GM21526 (cell line): ENCODE results near the gene PRIM2.
A peak's percentile ranks its signal among the peaks of the same experiment; 100 is the strongest.
"Not testable (repeated sequence)": the region's sequence is repeated elsewhere in the genome, so short reads cannot be mapped to it uniquely, and the experiment has no call there.

Experiments used
- ATAC-seq: cut with Tn5 transposase; IDR thresholded peaks from one replicate; pipeline ENCODE4 v1.9.1; 2021; ENCODE audit warnings: moderate library complexity; ENCODE audit not compliant: unreplicated experiment, low FRiP score

PRIM2 gene

DNA sequence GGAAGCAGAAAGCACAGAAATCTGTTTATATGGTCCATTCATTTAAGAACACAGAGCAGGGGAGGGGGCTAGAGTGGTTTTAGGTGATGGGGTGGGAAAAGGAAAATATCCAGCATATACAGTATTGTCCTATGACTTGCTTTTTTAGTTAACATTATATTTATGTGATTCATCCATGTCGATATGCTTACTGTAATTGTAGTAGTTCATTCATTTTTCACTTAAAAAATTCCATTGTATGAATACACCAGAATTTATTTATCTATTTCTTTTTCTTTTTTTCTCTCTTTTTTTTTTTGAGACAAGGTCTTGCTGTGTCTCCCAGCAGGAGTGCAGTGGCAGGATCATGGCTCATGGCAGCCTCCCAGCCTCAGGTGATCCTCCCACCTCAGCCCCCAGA, 9.6 kb upstream of the PRIM2 start:
- no peak for ATAC-seq

DNA sequence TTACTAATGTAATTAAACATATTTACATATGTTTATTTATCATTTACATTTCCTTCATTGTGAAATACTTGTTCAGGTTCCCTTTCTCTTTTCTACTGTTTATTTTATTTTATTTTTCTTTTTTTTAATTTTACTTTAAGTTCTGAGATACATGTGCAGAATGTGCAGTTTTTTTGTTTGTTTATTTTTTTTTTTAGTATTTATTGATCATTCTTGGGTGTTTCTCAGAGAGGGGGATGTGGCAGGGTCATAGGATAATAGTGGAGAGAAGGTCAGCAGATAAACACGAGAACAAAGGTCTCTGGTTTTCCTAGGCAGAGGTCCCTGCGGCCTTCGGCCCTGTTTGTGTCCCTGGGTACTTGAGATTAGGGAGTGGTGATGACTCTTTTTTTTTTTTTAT, 8.7 kb upstream of the PRIM2 start:
- not testable (repeated sequence) for ATAC-seq

DNA sequence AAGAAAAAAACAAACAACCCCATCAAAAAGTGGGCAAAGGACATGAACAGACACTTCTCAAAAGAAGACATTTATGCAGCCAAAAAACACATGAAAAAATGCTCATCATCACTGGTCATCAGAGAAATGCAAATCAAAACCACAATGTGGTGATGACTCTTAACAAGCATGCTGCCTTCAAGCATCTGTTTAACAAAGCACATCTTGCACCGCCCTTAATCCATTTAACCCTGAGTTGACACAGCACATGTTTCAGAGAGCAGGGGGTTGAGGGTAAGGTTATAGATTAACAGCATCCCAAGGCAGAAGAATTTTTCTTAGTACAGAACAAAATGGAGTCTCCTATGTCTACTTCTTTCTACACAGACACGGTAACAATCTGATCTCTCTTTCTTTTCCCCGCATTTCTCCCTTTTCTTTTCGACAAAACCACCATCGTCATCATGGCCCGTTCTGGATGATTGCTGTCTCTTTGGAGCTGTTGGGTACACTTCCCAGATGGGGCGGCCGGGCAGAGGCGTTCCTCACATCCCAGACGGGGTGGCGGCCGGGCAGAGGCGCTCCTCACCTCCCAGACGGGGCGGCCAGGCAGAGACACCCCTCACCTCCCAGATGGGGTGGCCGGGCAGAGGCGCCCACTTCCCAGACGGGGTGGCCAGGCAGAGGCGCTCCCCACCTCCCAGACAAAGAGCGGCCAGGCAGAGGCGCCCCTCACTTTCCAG, 7.2 kb upstream of the PRIM2 start:
- not testable (repeated sequence) for ATAC-seq

DNA sequence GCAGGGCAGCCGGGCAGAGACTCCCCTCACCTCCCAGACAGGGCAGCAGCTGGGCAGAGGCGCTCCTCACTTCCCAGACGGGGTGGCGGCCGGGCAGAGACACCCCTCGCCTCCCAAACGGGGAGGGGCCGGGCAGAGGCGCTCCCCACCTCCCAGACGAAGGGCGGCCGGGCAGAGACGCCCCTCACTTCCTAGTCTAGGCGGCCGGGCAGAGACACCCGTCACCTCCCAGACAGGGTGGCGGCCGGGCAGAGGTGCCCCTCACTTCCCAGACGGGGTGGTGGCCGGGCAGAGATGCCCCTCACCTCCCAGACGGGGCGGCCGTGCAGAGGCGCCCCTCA, 6.6 kb upstream of the PRIM2 start:
- no peak for ATAC-seq

GRCh38 chr6:57311300-57312003, 6.0 kb upstream of the PRIM2 start:
- ATAC-seq, result not testable (repeated sequence)

GRCh38 chr6:57312004-57312345, 5.5 kb upstream of the PRIM2 start:
- no peak for ATAC-seq

DNA sequence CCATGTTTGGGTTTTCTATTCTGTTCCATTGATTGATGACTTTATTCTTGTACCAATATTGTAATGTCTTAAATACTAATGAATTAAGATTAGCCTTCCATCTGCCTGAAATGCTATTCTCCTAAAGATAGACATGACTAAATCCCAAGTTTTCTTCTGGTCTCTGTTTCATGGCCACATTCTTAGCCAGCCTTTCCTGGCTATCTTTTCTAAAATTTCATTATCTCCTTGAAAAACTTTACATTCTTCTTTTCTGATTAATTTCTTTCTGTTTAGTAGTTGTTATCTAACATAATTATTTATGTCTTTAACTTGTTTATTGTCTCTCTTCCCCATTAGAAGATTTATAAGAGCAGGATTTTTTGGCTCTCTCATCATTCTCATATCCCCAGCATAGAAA, 4.4 kb upstream of the PRIM2 start:
- ATAC-seq, result no peak

DNA sequence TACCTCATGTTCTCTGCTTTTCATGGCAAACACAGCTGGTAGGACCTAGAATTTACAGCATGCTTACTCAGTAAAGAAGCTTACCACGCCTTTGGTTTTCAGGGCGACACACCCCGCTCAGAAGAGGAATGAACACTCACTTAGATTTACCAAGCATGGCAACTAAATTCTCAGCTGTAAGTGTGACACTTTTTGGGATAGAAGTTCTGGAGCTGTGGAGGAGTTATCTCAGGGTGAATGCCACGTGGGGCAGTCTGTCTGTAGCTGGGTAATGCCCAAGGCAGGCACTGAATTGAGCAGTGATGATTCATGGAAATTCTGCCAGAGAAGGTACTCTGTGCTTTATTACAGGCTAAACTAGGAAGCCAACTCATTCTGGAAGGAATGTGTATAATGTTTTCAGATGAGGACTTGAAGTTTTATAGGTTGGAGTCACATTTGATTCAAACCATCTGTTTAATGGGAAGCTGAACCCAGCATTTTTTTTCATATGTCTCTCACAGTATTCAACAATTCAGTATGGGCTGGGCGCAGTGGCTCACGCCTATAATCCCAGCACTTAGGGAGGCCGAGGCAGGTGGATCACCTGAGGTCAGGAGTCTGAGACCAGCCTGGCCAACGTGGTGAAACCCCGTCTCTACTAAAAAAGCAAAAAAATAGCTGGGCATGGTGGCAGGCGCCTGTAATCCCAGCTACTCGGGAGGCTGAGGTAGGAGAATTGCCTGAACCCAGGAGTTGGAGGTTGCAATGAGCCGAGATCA, 3.5 kb upstream of the PRIM2 start:
- ATAC-seq, result no peak

DNA sequence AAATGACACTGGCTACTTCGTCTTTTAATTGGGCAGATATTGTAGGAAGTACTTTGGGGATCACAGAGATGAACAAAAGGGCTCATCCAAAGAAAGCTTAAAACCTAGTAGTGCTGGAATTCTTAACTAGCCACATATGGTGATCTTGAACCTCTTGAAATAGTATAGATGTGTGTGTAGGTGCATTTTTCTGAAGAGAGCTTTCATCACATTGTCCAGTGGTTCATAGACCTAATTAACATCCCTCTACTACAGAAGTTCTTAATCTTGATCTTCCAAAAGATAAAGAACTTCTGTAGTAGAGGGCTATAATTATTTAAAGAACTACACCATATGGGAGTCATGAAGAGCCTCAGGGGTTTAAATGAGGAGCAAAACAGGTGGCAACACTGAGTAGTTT, 2.3 kb upstream of the PRIM2 start:
- ATAC-seq, result no peak

- ATAC-seq, result no peak
Measured at GRCh38 chr6:57315851-57316250, 1.6 kb upstream of the PRIM2 start.

GRCh38 chr6:57316581-57317059, 810 bp upstream of the PRIM2 start:
- ATAC-seq, result peak; percentile 88

DNA sequence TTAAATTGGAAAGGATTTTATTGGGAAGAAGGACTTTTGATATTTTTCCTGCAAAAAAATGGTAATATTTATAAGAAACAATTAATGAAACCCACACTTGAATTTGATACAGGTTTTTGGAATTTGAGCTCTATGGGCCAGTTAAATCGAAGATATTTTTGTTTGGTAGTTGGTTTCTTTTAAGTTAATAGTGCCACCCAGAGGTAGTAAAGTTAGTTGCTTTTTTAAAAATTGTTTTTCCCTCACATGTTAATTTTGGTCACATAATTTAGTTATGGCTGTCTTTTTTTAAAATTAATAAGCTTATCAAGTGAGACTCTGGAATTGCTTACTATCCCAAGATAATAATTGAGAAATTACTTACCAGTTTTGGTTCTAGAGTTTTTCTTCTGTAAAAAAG, 7.1 kb downstream of the PRIM2 start:
- no peak for ATAC-seq

- no peak for ATAC-seq
Measured at GRCh38 chr6:57327311-57327710, 9.9 kb downstream of the PRIM2 start.

GRCh38 chr6:57328074-57328473, 10.6 kb downstream of the PRIM2 start:
- ATAC-seq, result no peak

DNA sequence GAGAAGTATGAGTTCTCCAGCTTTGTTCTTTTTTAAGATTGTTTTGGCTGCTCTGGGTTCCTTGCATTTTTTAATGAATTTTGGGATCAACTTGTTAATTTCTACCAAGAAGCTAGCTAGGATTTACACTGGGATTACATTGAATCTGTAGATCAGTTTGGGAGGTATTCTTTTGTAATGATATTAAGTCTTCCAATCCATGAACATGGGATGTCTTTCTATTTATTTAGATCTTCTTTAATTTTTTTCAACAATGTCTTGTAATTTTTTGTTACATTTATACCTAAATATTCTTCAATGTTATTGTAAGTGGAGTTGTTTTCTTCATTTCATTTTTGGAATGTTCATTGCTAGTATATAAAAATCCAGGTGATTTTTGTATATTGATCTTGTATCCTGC, 12.5 kb downstream of the PRIM2 start:
- ATAC-seq, result no peak

DNA sequence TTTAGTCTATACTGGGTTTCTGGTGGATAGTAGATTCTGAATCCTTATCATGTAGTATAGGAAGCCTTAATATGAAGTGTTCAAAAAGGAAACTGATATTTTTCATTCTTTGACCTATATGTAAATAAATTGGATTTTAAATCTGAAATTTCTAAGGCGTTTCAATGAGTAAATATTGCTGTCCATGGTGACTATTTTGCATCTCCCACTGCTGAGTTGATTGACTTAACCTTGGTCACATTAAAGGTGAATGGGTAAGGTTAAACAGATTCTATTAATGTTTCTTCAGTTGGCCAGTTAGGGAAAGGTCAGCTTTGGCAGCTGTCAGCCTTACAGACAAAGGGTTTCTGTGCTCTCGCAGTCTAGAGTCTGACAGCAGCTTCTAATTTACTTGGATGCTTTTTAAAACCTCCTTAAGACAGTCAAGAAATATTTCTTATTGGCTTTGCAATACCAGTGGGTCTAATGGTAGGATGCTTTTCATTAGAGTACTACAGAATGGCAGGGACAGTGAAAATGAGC, 24.8 kb downstream of the PRIM2 start:
- no peak for ATAC-seq

DNA sequence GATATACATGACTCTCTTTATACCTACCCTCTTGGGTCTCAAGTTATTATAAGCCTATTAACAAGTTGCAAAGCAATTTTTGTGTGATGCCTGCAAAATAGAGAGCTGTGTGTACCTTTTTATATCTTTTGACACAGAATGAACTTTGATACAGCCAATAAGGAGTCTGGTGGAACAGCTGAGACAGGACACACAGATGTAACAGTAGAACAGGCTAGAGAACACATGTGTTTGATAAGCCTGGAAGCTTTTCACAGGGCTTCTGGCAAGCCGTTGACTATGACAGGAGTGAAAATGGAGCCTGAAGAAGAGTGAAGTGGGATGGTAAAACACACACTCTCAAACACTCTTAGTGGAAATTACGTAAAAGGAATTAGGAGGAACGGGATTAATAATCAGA, 25.9 kb downstream of the PRIM2 start:
- not testable (repeated sequence) for ATAC-seq

GRCh38 chr6:57346715-57347114, 29.3 kb downstream of the PRIM2 start:
- not testable (repeated sequence) for ATAC-seq

DNA sequence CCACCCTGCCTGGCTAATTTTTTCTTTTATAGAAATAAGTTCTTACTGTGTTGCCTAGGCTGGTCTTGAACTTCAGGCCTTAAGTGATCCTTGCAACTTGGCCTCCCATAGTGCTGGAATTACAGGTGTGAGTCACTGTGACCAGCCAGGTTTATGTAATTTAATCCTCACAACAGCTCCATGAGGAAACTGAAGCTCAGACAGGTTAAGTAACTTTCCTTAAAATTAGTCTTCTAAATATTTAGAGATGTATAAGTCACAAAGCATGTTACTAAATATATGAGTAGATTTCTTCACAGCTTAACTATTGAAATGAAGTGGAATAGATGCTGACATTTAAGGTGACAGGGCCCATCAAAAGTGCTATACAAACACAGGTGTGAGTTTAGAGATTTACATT, 30.2 kb downstream of the PRIM2 start:
- ATAC-seq, result not testable (repeated sequence)

- ATAC-seq, result peak; percentile 60
Measured at GRCh38 chr6:57350443-57350842, 33.0 kb downstream of the PRIM2 start.

DNA sequence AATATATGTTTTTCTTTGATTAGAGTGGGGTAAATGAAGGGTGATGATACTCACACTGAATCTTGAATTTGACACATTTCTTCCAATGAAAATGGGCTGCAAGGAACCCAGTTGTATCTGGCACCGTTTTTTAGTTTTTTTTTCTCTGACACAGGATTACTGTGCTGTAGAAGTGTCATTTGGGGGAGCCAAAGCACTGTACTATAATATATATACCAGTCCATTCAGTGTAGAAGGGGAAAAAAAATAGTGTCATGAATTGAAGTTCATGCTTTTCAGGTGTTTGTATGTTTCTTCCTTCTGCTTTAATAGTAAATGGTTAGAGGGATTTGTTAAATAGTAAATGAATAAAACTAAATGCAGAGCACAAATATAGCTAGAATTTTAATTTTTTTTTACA, 35.2 kb downstream of the PRIM2 start:
- not testable (repeated sequence) for ATAC-seq
